GM12892 (cell line): Measurements from ENCODE around the gene PDGFA.

Source experiments
- POLR2A ChIP-seq: IDR thresholded peaks from 2 replicates; pipeline ENCODE4 v1.6.1; 2011; ENCODE audit warnings: low read depth, low read length, control low read depth
- TAF1 ChIP-seq: IDR thresholded peaks from 2 replicates; pipeline ENCODE4 v1.6.1; 2011; ENCODE audit warnings: low read depth, mild to moderate bottlenecking, control low read depth, low read length, borderline replicate concordance

DNA sequence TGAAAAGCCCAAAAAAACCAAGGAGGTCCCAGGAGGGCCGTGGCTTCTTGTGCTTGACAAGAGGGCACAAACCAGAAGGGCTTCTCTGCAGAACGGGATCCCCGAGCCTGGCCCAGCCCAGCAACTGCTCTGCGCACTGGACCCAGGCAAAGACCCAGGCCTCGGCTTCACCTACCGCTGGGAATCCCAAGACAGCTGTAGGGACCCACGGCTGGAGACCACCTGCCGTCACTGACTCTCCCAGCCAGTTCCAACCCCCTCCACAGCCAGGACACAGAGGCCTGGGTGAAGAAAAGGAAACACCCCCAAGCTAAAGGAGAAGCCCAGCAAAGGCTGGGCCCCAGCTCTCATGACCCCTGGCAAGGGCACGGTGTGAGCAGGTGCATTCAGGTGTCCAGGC lies 24.3 kb downstream of the PDGFA start:
- TF ChIP-seq TAF1 (no peak), POLR2A (no peak)
